ENCODE data around the gene SMTNL2.

Gene SMTNL2

DNA sequence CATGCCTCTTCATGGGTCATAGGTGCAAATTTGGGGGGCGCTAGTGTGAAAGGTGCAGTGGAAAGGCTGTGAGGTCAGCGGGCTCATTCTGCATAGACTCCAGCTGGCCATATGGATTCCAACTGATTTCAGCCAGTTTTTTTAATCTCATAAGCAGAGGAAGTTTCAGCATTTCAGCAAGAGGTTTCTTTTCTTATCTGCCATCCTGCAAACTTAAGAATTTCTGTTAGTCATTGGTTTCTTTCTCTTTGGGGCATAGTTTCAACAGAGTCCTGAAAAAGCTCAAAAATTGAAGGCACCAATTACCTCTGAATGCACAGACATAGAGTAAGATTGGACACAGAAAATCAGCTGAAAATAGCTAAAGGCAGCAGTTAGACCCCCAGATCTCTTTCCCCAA is 73.3 kb downstream of the SMTNL2 start:
- Histone ChIP-seq H3K9me3 (ENCODE audit: severe bottlenecking) (no peaks in the 10 kb centered on the region), H3K4me3 (ENCODE audit: low read depth, low read length) (no peak overlapping the region), H3K36me3 (no peaks in the 10 kb centered on the region), H3K27ac (no peak overlapping the region), H3K27me3 (ENCODE audit: insufficient read depth, low read depth, severe bottlenecking) (no peaks in the 10 kb centered on the region)
- DNase-seq, result no peak
- TF ChIP-seq, protein P1, sequence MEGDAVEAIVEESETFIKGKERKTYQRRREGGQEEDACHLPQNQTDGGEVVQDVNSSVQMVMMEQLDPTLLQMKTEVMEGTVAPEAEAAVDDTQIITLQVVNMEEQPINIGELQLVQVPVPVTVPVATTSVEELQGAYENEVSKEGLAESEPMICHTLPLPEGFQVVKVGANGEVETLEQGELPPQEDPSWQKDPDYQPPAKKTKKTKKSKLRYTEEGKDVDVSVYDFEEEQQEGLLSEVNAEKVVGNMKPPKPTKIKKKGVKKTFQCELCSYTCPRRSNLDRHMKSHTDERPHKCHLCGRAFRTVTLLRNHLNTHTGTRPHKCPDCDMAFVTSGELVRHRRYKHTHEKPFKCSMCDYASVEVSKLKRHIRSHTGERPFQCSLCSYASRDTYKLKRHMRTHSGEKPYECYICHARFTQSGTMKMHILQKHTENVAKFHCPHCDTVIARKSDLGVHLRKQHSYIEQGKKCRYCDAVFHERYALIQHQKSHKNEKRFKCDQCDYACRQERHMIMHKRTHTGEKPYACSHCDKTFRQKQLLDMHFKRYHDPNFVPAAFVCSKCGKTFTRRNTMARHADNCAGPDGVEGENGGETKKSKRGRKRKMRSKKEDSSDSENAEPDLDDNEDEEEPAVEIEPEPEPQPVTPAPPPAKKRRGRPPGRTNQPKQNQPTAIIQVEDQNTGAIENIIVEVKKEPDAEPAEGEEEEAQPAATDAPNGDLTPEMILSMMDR (IDR thresholded peaks at IDR 0.05; ENCODE audit: low read depth, low read length), result no peak

Data from WERI-Rb-1 (cell line).